SK-N-SH (cell line): ENCODE measurements around the gene ZNF221. TPM values are rescaled to one million over a fixed set of nuclear protein-coding genes. Genes with fewer than 3 reads are reported as not detected.
A peak's percentile ranks its signal among the peaks of the same experiment; 100 is the strongest.

ENCODE experiments used
- CTCF ChIA-PET: fragments of 300-600, 350-600 bp; formaldehyde crosslinking; extraction: SDS; loops from one replicate; lab custom pipeline; 2021; lab: Yijun Ruan, JAX
- POLR2A ChIA-PET: fragments of 350-600 bp; sonication (Branson Sonifier 250); formaldehyde crosslinking; extraction: SDS; loops from one replicate; lab custom pipeline; 2020; ENCODE audit warnings: antibody characterized with exemption, inconsistent platforms; lab: Yijun Ruan, JAX
- DNase-seq: peaks from one replicate; pipeline ENCODE4 v3.0.0; 2012
- H2AFZ ChIP-seq: fragments of 200-600 bp; sonication (generic); 2 replicates; pipeline ENCODE4 v1.8.1; 2016; ENCODE audit warnings: antibody characterized with exemption, mild to moderate bottlenecking, low read depth
- H3F3A ChIP-seq: fragments of 200-600 bp; sonication (generic); replicated peaks from 2 replicates; pipeline ENCODE3; 2016; ENCODE audit warnings: antibody characterized with exemption, mild to moderate bottlenecking; ENCODE audit not compliant: insufficient read depth
- H3K27ac ChIP-seq, 2 experiments: fragments of 200-500 bp in 1 of 2; fragments of 200-600 bp in 1 of 2; sonication (Bioruptor generic) in 1 of 2; sonication (generic), shearing (Covaris generic) in 1 of 2; 2 replicates each; pipeline versions ENCODE4 v1.5.1 to v1.6.1; 2014 to 2016; ENCODE audit warnings: low read depth in 2 of 2, inconsistent platforms in 1 of 2, low read length in 1 of 2, mild to moderate bottlenecking in 1 of 2, mixed read lengths in 1 of 2
- H3K27me3 ChIP-seq: fragments of 200-600 bp; sonication (generic), shearing (Covaris generic); 2 replicates; pipeline ENCODE4 v1.6.1; 2016; ENCODE audit warnings: mixed run types; ENCODE audit not compliant: insufficient read depth
- H3K36me3 ChIP-seq, 2 experiments: fragments of 200-500 bp in 1 of 2; fragments of 200-600 bp in 1 of 2; sonication (Bioruptor generic) in 1 of 2; sonication (generic) in 1 of 2; replicated peaks in 1 of 2; 2 replicates each; pipeline versions ENCODE3 to v1.5.1; 2014 to 2016; ENCODE audit warnings: low read length in 1 of 2, mild to moderate bottlenecking in 1 of 2; ENCODE audit not compliant: insufficient read depth in 2 of 2, control insufficient read depth in 1 of 2
- H3K4me1 ChIP-seq, 2 experiments: fragments of 200-500 bp in 1 of 2; fragments of 200-600 bp in 1 of 2; sonication (Bioruptor generic) in 1 of 2; sonication (generic), shearing (Covaris generic) in 1 of 2; 2 replicates each; pipeline versions ENCODE4 v1.5.1 to v1.6.1; 2014 to 2016; ENCODE audit warnings: low read depth in 1 of 2, low read length in 1 of 2, mixed run types in 1 of 2; ENCODE audit not compliant: insufficient read depth in 2 of 2, control insufficient read depth in 1 of 2
- H3K4me2 ChIP-seq: fragments of 200-600 bp; sonication (generic), shearing (Covaris generic); 2 replicates; pipeline ENCODE4 v1.6.1; 2017; ENCODE audit warnings: mixed run types
- H3K4me3 ChIP-seq, 2 experiments: fragments of 200-500 bp in 1 of 2; fragments of 200-600 bp in 1 of 2; sonication (Bioruptor generic) in 1 of 2; sonication (generic), shearing (Covaris generic) in 1 of 2; 2 replicates each; pipeline versions ENCODE4 v1.5.1 to v1.8.1; 2014 to 2016; ENCODE audit warnings: low read depth in 2 of 2, inconsistent platforms in 1 of 2, low read length in 1 of 2, mild to moderate bottlenecking in 1 of 2, mixed read lengths in 1 of 2, moderate library complexity in 1 of 2
- H3K79me2 ChIP-seq: fragments of 200-600 bp; sonication (generic); 2 replicates; pipeline ENCODE4 v1.8.1; 2017; ENCODE audit warnings: mild to moderate bottlenecking; ENCODE audit not compliant: insufficient read depth
- H3K9ac ChIP-seq: fragments of 200-600 bp; sonication (generic); 2 replicates; pipeline ENCODE4 v1.6.1; 2017; ENCODE audit warnings: mixed run types
- H3K9me2 ChIP-seq: fragments of 200-600 bp; sonication (generic); 2 replicates; pipeline ENCODE4 v1.6.1; 2017; ENCODE audit warnings: mixed run types
- H3K9me3 ChIP-seq: fragments of 200-600 bp; sonication (generic); 2 replicates; pipeline ENCODE4 v1.6.1; 2017; ENCODE audit warnings: mixed run types, mild to moderate bottlenecking, moderate library complexity
- H4K20me1 ChIP-seq: fragments of 200-600 bp; sonication (generic); 2 replicates; pipeline ENCODE4 v1.6.1; 2017; ENCODE audit warnings: mild to moderate bottlenecking, mixed run types; ENCODE audit not compliant: insufficient read depth
- CHD2 ChIP-seq: fragments of 150-350 bp; IDR thresholded peaks from 2 replicates; pipeline ENCODE4 v1.6.1; 2018; ENCODE audit warnings: low read length; ENCODE audit not compliant: partially characterized antibody
- ELF1 ChIP-seq: IDR thresholded peaks from 2 replicates; pipeline ENCODE4 v1.4.0; 2012
- EP300 ChIP-seq, 2 experiments: IDR thresholded peaks; 2 replicates each; pipeline versions ENCODE4 v1.4.0 to v1.6.1; 2012; ENCODE audit warnings: borderline replicate concordance in 1 of 2, low read depth in 1 of 2, low read length in 1 of 2
- FOXM1 ChIP-seq: IDR thresholded peaks from 2 replicates; pipeline ENCODE4 v1.4.0; 2012; ENCODE audit warnings: low read depth, mild to moderate bottlenecking
- GABPA ChIP-seq: IDR thresholded peaks from 2 replicates; pipeline ENCODE4 v1.4.0; 2012; ENCODE audit warnings: low read depth, mild to moderate bottlenecking
- NFIC ChIP-seq: IDR thresholded peaks from 2 replicates; pipeline ENCODE4 v1.4.0; 2012; ENCODE audit warnings: borderline replicate concordance
- POLR2AphosphoS5 ChIP-seq: IDR thresholded peaks from 2 replicates; pipeline ENCODE4 v1.6.1; 2012; ENCODE audit warnings: low read depth, low read length
- RAD21 ChIP-seq: IDR thresholded peaks from 2 replicates; pipeline ENCODE4 v1.6.1; 2012; ENCODE audit warnings: mild to moderate bottlenecking, low read length
- RCOR1 ChIP-seq: fragments of 150-350 bp; IDR thresholded peaks from 2 replicates; pipeline ENCODE4 v1.6.1; 2017; ENCODE audit warnings: antibody characterized with exemption, low read length
- RFX5 ChIP-seq: IDR thresholded peaks from 2 replicates; pipeline ENCODE4 v1.6.1; 2012; ENCODE audit warnings: mild to moderate bottlenecking, improper control_type of control experiment, low read length
- SIN3A ChIP-seq: IDR thresholded peaks from 2 replicates; pipeline ENCODE4 v1.6.1; 2012; ENCODE audit warnings: low read depth, mild to moderate bottlenecking, low read length, moderate library complexity, borderline replicate concordance
- SMC3 ChIP-seq: IDR thresholded peaks from 2 replicates; pipeline ENCODE4 v1.6.1; 2012; ENCODE audit warnings: low read depth, low read length, improper control_type of control experiment
- TCF12 ChIP-seq: IDR thresholded peaks from 2 replicates; pipeline ENCODE4 v1.4.0; 2012
- WGBS: methylation state at CpG from one replicate; pipeline ENCODE4 v1.1.6; 2017; ENCODE audit warnings: low lambda C conversion rate; 5-methylcytosine and 5-hydroxymethylcytosine counted together
- polyA plus RNA-seq, 3 experiments: library from polyadenylated mRNA; depleted of rRNA; stranded (reverse); fragments of >200 nt; gene quantifications; 2 replicates each; pipeline ENCODE4 v1.2.3, GENCODE V29; 2012
- TF ChIP-seq, protein P1 (sequence below): fragments of 150-350 bp; IDR thresholded peaks from 2 replicates; pipeline ENCODE4 v1.6.1; 2016; ENCODE audit warnings: mild to moderate bottlenecking, low read depth, low read length
- TF ChIP-seq, protein P2 (sequence below): IDR thresholded peaks from 2 replicates; pipeline ENCODE4 v1.4.0; 2012; ENCODE audit warnings: low read depth, borderline replicate concordance
- TF ChIP-seq, protein P3 (sequence below): IDR thresholded peaks from 2 replicates; pipeline ENCODE4; 2012
- TF ChIP-seq, protein P4 (sequence below): IDR thresholded peaks from 2 replicates; pipeline ENCODE4 v1.4.0; 2012; ENCODE audit warnings: low read depth
- TF ChIP-seq, protein P5 (sequence below): fragments of 200-600 bp; sonication (generic); IDR thresholded peaks from 2 replicates; pipeline ENCODE4 v1.6.1; 2017; ENCODE audit warnings: antibody characterized with exemption, mild to moderate bottlenecking, moderate library complexity
- TF ChIP-seq, protein P6 (sequence below): IDR thresholded peaks from 2 replicates; pipeline ENCODE4 v1.4.0; 2012; ENCODE audit warnings: low read depth, borderline replicate concordance

ZNF221 gene
- polyA plus RNA-seq (2012; rRNA removed), result 0.64 and 1.7 TPM in 2 replicates
- polyA plus RNA-seq (2012; cell fraction: cytosol; rRNA removed), result 1.1 and 1.7 TPM in 2 replicates
- 1.1 and 1.3 TPM in 2 replicates for polyA plus RNA-seq (2012; cell fraction: nucleus; rRNA removed)

DNA sequence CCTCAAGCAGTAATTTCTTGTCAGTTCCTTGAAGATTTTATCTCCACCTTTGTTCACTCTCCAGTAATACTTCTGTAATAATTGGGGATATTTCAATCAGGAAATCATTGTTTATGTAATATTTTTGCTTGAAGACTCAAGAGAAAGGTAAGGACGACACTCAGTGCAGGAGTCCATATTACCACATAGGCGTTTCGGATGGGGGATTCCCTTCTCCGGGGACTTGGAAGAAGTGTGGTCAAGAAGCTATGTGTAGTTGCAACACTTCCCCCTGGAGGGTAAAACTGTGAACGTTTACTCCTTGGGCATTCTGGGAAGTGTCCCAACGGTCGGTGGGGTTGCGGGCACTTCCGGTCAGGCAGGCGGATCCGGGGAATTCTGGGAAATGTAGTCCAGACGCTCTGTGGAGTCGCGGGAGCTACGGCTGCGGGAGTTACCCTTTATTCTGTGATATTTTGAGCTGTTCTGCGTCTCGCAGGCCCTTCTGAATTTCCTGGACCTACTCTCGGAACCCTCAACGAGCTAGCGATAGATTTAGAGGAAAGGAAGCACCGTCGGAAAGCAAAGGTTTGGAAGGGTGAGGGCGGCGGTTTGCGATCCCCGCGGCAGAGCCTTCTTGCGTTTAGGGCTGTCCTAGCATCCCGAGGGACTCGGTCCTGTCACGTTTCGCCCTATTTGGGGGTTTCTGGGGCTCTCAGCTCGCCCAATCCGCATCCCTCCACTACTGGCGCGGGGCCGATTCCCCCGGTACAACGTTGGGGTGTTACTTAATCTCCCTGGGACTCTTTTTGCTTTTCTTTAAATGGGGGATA is at the start of gene ZNF221:
TSS of gene ZNF221 (plus strand) at position 395 of the 812 bp plus-strand sequence. CDS start 11,499 bp downstream, outside the sequence.
- Histone ChIP-seq H3K9me2 (no peaks in the 10 kb centered on the region), H4K20me1 (no peaks in the 10 kb centered on the region), H3K79me2 (peaks cover 6% of the 10 kb centered on the region; the same call in 1 of the 2 replicates), H3F3A (no peaks in the 10 kb centered on the region), H3K4me1 (no peaks in the 10 kb centered on the region), H3K27ac (peak within 1 kb of the TSS; percentile 30 to 85; a peak in 3 of 4 replicates), H3K4me2 (peak within 1 kb of the TSS; percentile 87), H3K9me3 (peaks cover 6% of the 10 kb centered on the region; the same call in 1 of the 2 replicates), H3K27me3 (no peaks in the 10 kb centered on the region), H2AFZ (peak within 1 kb of the TSS; percentile 97), H3K4me3 (peak within 1 kb of the TSS; percentile 89 to 93), H3K36me3 (peaks cover 4 to 7% of the 10 kb centered on the region in 2 experiments), H3K9ac (peak within 1 kb of the TSS; percentile 77)
- ChIA-PET POLR2A (interaction anchor here (0.6 to 1.5 kb wide), 5 partner anchors 16 to 49 kb away, joined by 3 to 33 read pairs (median 4); partner anchors contain the start of gene ZNF45), CTCF (interaction anchor here (0.7 to 0.9 kb wide), 3 partner anchors 9 to 16 kb away, joined by 3 read pairs; partner anchors contain the start of gene ZNF45)
- no peak; the same call in 1 of the 2 replicates for TF ChIP-seq FOXM1
- TF ChIP-seq CHD2, result peak; percentile 91
- TF ChIP-seq POLR2AphosphoS5, result peak; percentile 38; the same call in 1 of the 2 replicates
- TF ChIP-seq TCF12, result no peak; the same call in 1 of the 2 replicates
- no peak for TF ChIP-seq RFX5
- TF ChIP-seq RAD21, result peak; percentile 35; the same call in 1 of the 2 replicates
- TF ChIP-seq, protein P1, sequence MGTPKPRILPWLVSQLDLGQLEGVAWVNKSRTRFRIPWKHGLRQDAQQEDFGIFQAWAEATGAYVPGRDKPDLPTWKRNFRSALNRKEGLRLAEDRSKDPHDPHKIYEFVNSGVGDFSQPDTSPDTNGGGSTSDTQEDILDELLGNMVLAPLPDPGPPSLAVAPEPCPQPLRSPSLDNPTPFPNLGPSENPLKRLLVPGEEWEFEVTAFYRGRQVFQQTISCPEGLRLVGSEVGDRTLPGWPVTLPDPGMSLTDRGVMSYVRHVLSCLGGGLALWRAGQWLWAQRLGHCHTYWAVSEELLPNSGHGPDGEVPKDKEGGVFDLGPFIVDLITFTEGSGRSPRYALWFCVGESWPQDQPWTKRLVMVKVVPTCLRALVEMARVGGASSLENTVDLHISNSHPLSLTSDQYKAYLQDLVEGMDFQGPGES, result no peak
- TF ChIP-seq SMC3, result no peak
- peak; percentile 91 for TF ChIP-seq ELF1
- peak; percentile 92 for TF ChIP-seq GABPA
- TF ChIP-seq, protein P2, sequence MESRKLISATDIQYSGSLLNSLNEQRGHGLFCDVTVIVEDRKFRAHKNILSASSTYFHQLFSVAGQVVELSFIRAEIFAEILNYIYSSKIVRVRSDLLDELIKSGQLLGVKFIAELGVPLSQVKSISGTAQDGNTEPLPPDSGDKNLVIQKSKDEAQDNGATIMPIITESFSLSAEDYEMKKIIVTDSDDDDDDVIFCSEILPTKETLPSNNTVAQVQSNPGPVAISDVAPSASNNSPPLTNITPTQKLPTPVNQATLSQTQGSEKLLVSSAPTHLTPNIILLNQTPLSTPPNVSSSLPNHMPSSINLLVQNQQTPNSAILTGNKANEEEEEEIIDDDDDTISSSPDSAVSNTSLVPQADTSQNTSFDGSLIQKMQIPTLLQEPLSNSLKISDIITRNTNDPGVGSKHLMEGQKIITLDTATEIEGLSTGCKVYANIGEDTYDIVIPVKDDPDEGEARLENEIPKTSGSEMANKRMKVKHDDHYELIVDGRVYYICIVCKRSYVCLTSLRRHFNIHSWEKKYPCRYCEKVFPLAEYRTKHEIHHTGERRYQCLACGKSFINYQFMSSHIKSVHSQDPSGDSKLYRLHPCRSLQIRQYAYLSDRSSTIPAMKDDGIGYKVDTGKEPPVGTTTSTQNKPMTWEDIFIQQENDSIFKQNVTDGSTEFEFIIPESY, result peak; percentile 63; the same call in 1 of the 2 replicates
- TF ChIP-seq, protein P3, sequence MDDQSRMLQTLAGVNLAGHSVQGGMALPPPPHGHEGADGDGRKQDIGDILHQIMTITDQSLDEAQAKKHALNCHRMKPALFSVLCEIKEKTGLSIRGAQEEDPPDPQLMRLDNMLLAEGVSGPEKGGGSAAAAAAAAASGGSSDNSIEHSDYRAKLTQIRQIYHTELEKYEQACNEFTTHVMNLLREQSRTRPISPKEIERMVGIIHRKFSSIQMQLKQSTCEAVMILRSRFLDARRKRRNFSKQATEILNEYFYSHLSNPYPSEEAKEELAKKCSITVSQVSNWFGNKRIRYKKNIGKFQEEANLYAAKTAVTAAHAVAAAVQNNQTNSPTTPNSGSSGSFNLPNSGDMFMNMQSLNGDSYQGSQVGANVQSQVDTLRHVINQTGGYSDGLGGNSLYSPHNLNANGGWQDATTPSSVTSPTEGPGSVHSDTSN, result no peak
- 0 out of 2 replicates have a peak, but pooled peaks have one; percentile 35 for TF ChIP-seq RCOR1
- TF ChIP-seq, protein P4, sequence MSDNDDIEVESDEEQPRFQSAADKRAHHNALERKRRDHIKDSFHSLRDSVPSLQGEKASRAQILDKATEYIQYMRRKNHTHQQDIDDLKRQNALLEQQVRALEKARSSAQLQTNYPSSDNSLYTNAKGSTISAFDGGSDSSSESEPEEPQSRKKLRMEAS, result peak; percentile 87
- TF ChIP-seq NFIC, result no peak
- peak; percentile 71; the same call in 1 of the 2 replicates for TF ChIP-seq SIN3A
- TF ChIP-seq EP300 (IDR thresholded peaks at IDR 0.05; ENCODE audit: borderline replicate concordance in 1 of 2, low read depth in 1 of 2, low read length in 1 of 2), result no peak
- TF ChIP-seq, protein P5, sequence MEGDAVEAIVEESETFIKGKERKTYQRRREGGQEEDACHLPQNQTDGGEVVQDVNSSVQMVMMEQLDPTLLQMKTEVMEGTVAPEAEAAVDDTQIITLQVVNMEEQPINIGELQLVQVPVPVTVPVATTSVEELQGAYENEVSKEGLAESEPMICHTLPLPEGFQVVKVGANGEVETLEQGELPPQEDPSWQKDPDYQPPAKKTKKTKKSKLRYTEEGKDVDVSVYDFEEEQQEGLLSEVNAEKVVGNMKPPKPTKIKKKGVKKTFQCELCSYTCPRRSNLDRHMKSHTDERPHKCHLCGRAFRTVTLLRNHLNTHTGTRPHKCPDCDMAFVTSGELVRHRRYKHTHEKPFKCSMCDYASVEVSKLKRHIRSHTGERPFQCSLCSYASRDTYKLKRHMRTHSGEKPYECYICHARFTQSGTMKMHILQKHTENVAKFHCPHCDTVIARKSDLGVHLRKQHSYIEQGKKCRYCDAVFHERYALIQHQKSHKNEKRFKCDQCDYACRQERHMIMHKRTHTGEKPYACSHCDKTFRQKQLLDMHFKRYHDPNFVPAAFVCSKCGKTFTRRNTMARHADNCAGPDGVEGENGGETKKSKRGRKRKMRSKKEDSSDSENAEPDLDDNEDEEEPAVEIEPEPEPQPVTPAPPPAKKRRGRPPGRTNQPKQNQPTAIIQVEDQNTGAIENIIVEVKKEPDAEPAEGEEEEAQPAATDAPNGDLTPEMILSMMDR, result peak; percentile 43
- TF ChIP-seq, protein P6, sequence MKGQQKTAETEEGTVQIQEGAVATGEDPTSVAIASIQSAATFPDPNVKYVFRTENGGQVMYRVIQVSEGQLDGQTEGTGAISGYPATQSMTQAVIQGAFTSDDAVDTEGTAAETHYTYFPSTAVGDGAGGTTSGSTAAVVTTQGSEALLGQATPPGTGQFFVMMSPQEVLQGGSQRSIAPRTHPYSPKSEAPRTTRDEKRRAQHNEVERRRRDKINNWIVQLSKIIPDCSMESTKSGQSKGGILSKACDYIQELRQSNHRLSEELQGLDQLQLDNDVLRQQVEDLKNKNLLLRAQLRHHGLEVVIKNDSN, result peak; percentile 77
- DNase-seq, result peak; percentile 87
- 2% methylated on average over 37 of the region's 40 CpGs for WGBS
